Left forelimb (tissue), 1 donor: ENCODE data around the gene PLSCR2.
"Not testable (repeated sequence)": the region's sequence is repeated elsewhere in the genome, so short reads cannot be mapped to it uniquely, and the experiment has no call there.

Source experiments
- DNase-seq: peaks from one replicate; pipeline ENCODE4 v3.0.0-alpha.2; 2018; ENCODE audit warnings: low spot score

Gene PLSCR2

GRCh38 chr3:146416366-146416765 lies 53.0 kb downstream of the PLSCR2 start:
- DNase-seq: no peak

DNA sequence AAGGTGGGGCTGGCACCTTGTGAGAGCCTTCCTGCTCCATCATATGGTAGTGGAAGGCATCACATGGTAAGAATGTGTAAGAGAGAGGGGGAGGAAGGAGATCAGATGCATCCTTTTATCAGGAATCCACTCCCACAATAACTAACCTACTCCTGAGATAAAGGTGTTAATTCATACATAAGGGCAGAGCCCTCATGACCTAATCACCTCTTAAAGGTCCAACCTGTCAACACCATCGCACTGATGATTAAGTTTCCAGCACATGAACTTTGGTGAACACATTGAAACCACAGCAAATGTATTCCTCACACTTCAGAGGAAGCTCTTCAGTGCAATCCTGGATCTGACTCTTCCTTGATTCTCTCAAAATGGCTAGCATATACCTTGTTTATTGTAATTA lies 55.4 kb downstream of the PLSCR2 start:
- no peak for DNase-seq

GRCh38 chr3:146412711-146413110 lies 56.6 kb downstream of the PLSCR2 start:
- not testable (repeated sequence) for DNase-seq

GRCh38 chr3:146407956-146408355 lies 61.4 kb downstream of the PLSCR2 start:
- DNase-seq: no peak

GRCh38 chr3:146404436-146404835 lies 64.9 kb downstream of the PLSCR2 start:
- DNase-seq: no peak

DNA sequence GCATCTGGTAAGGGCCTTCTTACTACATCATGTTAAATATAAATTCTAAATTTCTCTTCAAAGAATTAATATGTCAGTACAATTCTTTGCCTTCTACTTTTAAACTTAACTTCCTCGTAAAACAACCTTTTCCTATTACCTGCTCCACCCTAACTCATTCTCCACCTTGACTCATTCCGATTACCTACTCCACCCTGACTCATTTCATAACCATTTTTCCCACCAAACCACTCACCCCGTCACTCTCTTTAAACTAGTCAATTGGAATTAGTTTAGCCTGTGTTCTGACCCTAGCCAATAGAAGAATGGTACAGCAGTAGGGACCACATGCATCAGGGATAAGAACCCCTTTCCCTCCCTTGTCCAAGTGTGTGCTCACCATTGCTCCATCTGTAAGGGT lies 65.6 kb downstream of the PLSCR2 start:
- no peak for DNase-seq

GRCh38 chr3:146396792-146397191 lies 72.6 kb downstream of the PLSCR2 start:
- no peak for DNase-seq

- no peak for DNase-seq
These were observed 74.2 kb downstream of the PLSCR2 start for GRCh38 chr3:146395164-146395563.

GRCh38 chr3:146390957-146391356 lies 78.4 kb downstream of the PLSCR2 start:
- DNase-seq: no peak

GRCh38 chr3:146390006-146390772 lies 79.2 kb downstream of the PLSCR2 start:
- DNase-seq: no peak

DNA sequence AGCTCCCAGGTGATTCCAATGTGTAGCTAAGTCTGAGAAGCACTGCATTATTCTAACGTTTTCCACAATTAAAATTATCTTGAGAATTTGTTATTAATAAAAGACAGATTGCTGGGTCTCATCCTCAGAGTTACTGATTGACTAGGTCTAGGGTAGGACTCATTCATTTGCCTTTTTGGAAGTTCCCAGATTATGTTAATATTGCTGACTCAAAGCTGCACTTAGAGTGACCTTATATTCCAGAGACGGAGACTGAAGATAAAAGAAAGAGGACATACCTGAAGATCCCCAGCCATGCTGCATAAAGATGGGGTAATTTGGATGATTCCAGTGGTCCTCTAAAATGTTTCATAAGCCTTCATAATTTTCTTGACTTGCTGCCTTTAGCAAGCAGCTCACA lies 81.8 kb downstream of the PLSCR2 start:
- no peak for DNase-seq

DNA sequence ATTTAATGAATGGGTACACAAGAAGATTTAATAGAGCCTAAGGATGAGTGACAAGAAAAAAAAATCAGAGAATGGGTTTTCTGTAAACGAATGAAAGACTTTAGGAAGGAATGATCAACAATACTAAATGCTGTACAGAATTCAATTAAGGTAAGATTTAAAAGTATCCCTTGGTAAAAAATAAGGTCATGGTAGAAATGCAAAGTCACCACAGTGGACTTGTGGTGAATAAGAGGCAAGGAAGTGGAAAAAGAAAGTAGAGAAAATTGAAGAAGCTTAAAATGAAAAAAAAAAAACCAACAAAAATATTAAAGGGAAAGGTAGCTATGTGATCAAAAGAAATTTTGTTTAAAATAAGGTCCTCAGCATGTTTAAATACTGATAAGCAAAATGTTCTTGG lies 82.4 kb downstream of the PLSCR2 start:
- DNase-seq: no peak

- DNase-seq: no peak
These were observed 84.6 kb downstream of the PLSCR2 start for GRCh38 chr3:146384786-146385185.
